AG04450 (cell line): ENCODE data around the gene PLN. TPM values are rescaled to one million over a fixed set of nuclear protein-coding genes. Genes with fewer than 3 reads are reported as not detected.
A peak's percentile ranks its signal among the peaks of the same experiment; 100 is the strongest.

Experiments
- CTCF ChIA-PET: fragments of 300-600, 350-600 bp; formaldehyde crosslinking; extraction: SDS; loops from one replicate; lab custom pipeline; 2022; ENCODE audit warnings: antibody characterized with exemption, inconsistent platforms; lab: Charles Lee
- POLR2A ChIA-PET: fragments of 350-600 bp; formaldehyde crosslinking; extraction: SDS; loops from one replicate; lab custom pipeline; 2021; ENCODE audit warnings: antibody characterized with exemption, inconsistent platforms; lab: Yijun Ruan, JAX
- DNase-seq: peaks from one replicate; pipeline ENCODE4 v3.0.0-alpha.2; 2011; ENCODE audit warnings: low read depth, low spot score
- H3K27ac ChIP-seq: one replicate; pipeline ENCODE4 v1.5.1; 2012; ENCODE audit warnings: low read depth, low read length, control low read depth
- H3K27me3 ChIP-seq: one replicate; pipeline ENCODE4 v1.6.0; 2012; ENCODE audit warnings: low read length; ENCODE audit not compliant: control insufficient read depth, insufficient read depth
- H3K4me3 ChIP-seq: 2 replicates; pipeline ENCODE4 v1.5.1; 2011; ENCODE audit warnings: mild to moderate bottlenecking, low read depth, low read length, control low read depth
- H3K9me3 ChIP-seq: 2 replicates; pipeline ENCODE4 v1.5.1; 2012; ENCODE audit warnings: low read length; ENCODE audit not compliant: control insufficient read depth, insufficient read depth
- CTCF ChIP-seq: IDR thresholded peaks from 2 replicates; pipeline ENCODE4 v1.5.1; 2011; ENCODE audit warnings: low read depth, low read length, control low read depth, inconsistent platforms
- polyA plus RNA-seq: library from polyadenylated mRNA; depleted of rRNA; stranded (reverse); fragments of >200 nt; gene quantifications from 2 replicates; pipeline ENCODE4 v1.2.3, GENCODE V29; 2011

PLN gene
- polyA plus RNA-seq, 1 experiment: 0.14 TPM

- H3K9me3 ChIP-seq: peaks cover 24% of the 10 kb centered on the region
- peak; percentile 30 for DNase-seq
- H3K27ac ChIP-seq: no peak overlapping the region
- no peaks in the 10 kb centered on the region for H3K27me3 ChIP-seq
- H3K4me3 ChIP-seq: no peak overlapping the region
- TF ChIP-seq CTCF: peak; percentile 68
- ChIA-PET CTCF (interaction anchor here (0.6 to 8.9 kb wide), 24 partner anchors 10 to 296 kb away, joined by 3 to 93 read pairs (median 4); partner anchors contain the start of gene PLN), POLR2A (no interaction called here)
These were observed 32.7 kb downstream of the PLN start for GRCh38 chr6:118580585-118581419.

GRCh38 chr6:118581489-118581959, 33.4 kb downstream of the PLN start:
- ChIA-PET POLR2A (no interaction called here), CTCF (interaction anchor here (0.7 to 8.9 kb wide), 5 partner anchors 13 to 297 kb away, joined by 3 to 93 read pairs (median 6); no protein-coding TSS in a partner anchor)
- Histone ChIP-seq H3K4me3 (no peak overlapping the region), H3K27ac (no peak overlapping the region), H3K9me3 (peaks cover 21% of the 10 kb centered on the region), H3K27me3 (no peaks in the 10 kb centered on the region)
- no peak for DNase-seq
- no peak for TF ChIP-seq CTCF

- Histone ChIP-seq H3K9me3 (peaks cover 2% of the 10 kb centered on the region; the same call in 1 of the 2 replicates), H3K4me3 (no peak overlapping the region), H3K27ac (no peak overlapping the region), H3K27me3 (no peaks in the 10 kb centered on the region)
- no peak for DNase-seq
- no peak for TF ChIP-seq CTCF
- ChIA-PET POLR2A (no interaction called here), CTCF (interaction anchor here (1.2 to 8.9 kb wide), 4 partner anchors 9 to 300 kb away, joined by 3 to 93 read pairs (median 4); no protein-coding TSS in a partner anchor)
These were observed 36.8 kb downstream of the PLN start for GRCh38 chr6:118584911-118585310.

GRCh38 chr6:118586746-118587485, 38.8 kb downstream of the PLN start:
- H3K27me3 ChIP-seq: no peaks in the 10 kb centered on the region
- ChIA-PET POLR2A (no interaction called here), CTCF (interaction anchor here (8.9 kb wide), 1 partner anchor 302 kb away, joined by 93 read pairs; no protein-coding TSS in a partner anchor)
- H3K27ac ChIP-seq: no peak overlapping the region
- no peak for TF ChIP-seq CTCF
- no peaks in the 10 kb centered on the region for H3K9me3 ChIP-seq
- DNase-seq: no peak
- no peak overlapping the region for H3K4me3 ChIP-seq
